ENCODE measurements around the gene RGS7.
"Not testable (repeated sequence)": the region's sequence is repeated elsewhere in the genome, so short reads cannot be mapped to it uniquely, and the experiment has no call there.

The RGS7 gene

GRCh38 chr1:241270016-241270415 is 87.0 kb downstream of the RGS7 start:
- peak; percentile 79 for DNase-seq

- DNase-seq = peak; percentile 36
Measured at GRCh38 chr1:241269116-241269515, 87.9 kb downstream of the RGS7 start.

- DNase-seq = no peak
Measured at GRCh38 chr1:241266121-241266520, 90.9 kb downstream of the RGS7 start.

- no peak for DNase-seq
Measured at GRCh38 chr1:241265428-241265827, 91.6 kb downstream of the RGS7 start.

GRCh38 chr1:241263346-241263745 is 93.7 kb downstream of the RGS7 start:
- no peak for DNase-seq

- DNase-seq = no peak
Measured at GRCh38 chr1:241253471-241253870, 103.5 kb downstream of the RGS7 start.

- no peak for DNase-seq
Measured at GRCh38 chr1:241250465-241250864, 106.5 kb downstream of the RGS7 start.

- no peak for DNase-seq
Measured at GRCh38 chr1:241240069-241240468, 116.9 kb downstream of the RGS7 start.

- no peak for DNase-seq
Measured at GRCh38 chr1:241237873-241238272, 119.1 kb downstream of the RGS7 start.

DNA sequence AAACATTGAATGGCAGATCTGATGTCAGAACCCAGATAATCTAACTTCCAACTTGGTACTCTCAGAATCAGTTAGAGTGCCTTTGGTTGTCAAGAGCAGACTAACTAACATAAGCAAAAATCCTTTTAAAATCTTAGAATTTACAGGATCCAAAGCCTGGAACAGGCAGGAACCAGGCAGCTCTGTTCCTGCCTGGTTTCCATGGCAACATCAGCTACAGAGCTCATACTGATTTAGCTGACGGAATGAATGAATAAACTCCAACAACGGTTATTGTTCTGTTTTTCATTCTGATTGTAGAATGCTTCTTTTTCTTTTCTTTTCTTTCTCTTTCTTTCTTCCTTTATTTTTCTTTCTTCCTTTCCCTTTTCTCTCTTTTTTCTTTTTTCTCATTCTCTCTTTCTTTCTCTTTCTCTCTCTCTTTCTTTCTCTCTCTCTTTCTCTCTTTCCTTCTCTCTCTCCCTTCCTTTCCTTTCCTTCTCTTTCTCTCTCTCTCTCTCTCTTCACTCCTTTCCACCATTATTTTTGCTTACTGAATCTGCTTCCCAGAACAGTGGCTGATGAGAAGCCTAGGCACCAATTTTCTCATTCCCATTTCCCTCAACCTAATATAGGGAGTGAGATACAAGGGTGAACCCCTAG is 121.6 kb downstream of the RGS7 start:
- no peak for DNase-seq

DNA sequence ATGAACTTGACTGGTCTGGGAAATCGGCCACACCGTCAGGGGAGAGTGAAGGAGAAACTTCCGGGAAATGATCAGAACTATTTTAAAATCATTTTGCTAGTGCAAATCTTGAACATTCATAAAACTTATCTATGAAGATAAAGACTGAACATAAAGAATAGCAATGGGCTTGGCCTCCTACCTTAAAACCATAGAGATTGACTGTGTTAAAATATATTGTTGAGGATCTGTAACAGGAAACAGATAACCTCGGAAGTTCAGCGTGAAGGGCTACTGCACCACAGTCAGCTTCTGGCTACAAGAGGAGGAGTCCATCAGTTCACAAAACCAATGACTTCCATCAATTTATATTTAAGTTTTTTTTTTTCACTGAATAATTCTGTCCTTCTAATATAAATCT is 127.3 kb downstream of the RGS7 start:
- DNase-seq = no peak

- no peak for DNase-seq
Measured at GRCh38 chr1:241229216-241229615, 127.8 kb downstream of the RGS7 start.

GRCh38 chr1:241228339-241228738 is 128.7 kb downstream of the RGS7 start:
- DNase-seq = no peak

DNA sequence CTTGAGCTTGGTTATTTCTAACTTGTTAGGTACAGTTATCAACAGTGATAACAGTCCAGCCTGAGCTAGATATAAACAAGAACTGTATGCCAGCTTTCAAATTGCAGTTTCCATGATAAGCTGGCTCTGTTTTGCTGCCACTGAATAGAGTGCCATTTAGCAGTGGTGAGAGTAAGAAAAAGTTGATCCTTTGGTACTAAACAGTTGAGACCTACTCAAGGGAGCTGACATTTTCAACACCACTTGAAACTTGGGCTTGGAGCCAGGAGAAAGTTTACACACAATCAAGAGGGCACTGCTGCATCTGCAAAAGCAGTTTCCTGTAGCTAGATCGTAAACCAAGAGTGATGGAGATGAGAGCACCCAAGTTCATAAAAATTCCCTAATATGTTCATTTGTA is 131.3 kb downstream of the RGS7 start:
- no peak for DNase-seq

- DNase-seq = not testable (repeated sequence)
Measured at GRCh38 chr1:241224189-241224588, 132.8 kb downstream of the RGS7 start.

DNA sequence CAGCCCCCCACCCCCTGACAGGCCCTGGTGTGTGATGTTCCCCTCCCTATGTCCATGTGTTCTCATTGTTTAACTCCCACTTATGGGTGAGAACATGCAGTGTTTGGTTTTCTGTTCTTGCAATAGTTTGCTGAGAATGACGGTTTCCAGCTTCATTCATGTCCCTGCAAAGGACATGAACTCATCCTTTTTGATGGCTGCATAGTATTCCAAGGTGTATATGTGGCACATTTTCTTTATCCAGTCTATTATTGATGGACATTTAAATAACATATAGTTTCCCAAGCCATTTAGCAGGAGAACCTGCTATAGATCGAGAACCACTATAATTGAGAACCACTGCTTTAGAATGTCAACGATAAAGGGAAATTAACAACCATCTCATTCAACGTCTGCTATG is 134.2 kb downstream of the RGS7 start:
- not testable (repeated sequence) for DNase-seq

GRCh38 chr1:241221319-241221718 is 135.7 kb downstream of the RGS7 start:
- no peak for DNase-seq

- DNase-seq = not testable (repeated sequence)
Measured at GRCh38 chr1:241220913-241221312, 136.1 kb downstream of the RGS7 start.

GRCh38 chr1:241219449-241219848 is 137.6 kb downstream of the RGS7 start:
- no peak for DNase-seq

DNA sequence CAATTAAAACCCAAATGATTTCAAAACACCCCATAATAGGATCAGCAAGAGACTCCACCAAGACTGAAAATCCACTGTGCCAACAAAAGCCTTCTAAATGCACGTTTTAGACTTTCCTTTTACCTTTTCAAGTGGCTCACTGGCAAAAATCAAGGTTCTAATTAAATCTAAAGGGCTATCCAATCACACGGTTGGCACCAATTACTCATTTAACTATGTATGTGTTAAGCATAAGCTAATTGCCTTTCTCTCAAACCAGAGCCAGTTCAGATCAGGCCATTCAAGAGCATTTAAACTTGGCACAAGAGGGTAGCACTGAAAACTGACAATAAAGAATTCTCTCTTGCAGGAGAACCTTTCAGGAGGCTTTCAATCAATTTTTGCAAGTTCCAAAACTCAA is 139.5 kb downstream of the RGS7 start:
- DNase-seq = no peak

DNA sequence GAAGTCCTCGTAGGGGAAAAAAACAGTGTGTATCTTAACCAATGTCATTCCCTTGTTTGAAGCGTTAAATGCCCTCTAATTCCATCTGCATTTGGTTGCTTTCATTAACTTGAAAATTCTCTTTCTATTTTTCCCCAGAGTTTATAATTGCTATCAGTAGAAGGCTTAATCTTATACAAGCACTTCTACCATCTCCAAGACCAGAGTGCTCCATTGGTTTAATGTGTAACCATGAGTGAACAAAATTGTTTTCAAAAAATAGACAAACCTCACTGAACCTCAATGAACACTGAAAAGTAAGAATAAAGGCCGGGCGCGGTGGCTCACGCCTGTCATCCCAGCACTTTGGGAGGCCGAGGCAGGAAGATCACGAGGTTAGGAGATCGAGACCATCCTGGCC is 141.3 kb downstream of the RGS7 start:
- no peak for DNase-seq

DNA sequence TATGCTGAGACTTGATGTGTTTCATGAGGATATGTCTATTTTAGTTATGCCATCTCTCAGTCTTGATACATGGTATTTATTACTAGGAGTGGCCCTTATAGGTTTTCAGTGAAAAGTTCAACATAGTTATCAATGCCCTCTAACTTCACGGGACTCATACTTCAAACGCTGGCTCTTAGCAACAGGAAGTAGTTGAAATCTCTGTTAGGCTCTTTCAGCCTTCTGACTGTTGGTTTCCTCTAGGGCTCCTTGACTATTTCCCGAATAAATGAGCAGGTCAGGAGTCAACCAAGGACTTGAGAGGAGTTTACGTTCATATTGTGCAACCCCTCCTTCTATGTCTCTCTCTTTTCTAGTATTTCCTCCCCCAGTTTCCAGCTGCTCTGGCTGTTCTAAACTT is 141.8 kb downstream of the RGS7 start:
- DNase-seq = no peak

DNA sequence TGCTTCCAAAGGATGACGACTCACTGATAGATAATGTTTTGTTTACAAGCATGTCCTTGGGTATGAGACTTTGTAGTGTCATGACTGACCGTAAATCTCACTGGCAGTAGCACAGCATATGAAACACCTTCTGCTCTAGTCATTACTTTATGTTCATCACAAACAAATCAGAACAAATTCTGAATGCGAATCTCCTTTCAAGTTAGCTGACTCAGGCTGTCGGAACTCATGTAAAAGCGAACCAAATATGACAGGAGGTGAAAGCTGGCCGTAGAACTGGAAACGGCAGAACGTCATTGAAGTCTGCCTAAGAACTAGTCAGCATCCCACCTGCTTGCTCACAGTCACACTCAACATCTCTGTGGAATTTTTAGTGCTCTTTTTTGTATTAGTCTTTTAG is 143.9 kb downstream of the RGS7 start:
- DNase-seq = no peak

DNA sequence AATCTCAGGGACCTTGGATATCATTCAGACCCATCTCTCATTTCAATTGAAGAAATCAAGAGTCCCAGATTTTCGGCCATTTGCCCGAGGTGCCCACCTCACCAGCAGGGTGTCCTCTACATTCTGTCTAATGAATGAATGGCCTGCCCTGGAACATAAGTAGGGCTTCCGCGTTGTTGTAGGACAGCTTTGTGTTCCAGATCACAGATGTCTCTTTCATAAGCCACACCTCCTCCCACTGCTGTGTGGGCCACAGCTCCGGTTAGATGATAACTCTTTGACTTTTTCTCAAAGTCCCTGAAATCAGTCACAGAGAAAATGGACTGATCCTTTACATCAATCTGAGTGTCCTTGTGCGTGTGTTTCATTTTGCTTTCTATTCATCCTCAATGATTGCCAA is 144.4 kb downstream of the RGS7 start:
- no peak for DNase-seq

GRCh38 chr1:241208910-241209379 is 148.1 kb downstream of the RGS7 start:
- no peak for DNase-seq
